ENCODE data around the gene FGGY.

- no peak for TF ChIP-seq CTCF (IDR thresholded peaks at IDR 0.05)
- TF ChIP-seq JUN (CRISPR knock-in tag; IDR thresholded peaks at IDR 0.05): no peak
- TF ChIP-seq TEAD1 (CRISPR knock-in tag; IDR thresholded peaks at IDR 0.05): no peak
- no peak for TF ChIP-seq USF1 (CRISPR knock-in tag; IDR thresholded peaks at IDR 0.05)
- no peak for TF ChIP-seq FOXK1 (CRISPR knock-in tag; IDR thresholded peaks at IDR 0.05)
Measured at GRCh38 chr1:59360729-59361128, 63.8 kb downstream of the FGGY start.

Data from WTC11 (cell line).